ENCODE measurements around the gene TARDBP.

DNA sequence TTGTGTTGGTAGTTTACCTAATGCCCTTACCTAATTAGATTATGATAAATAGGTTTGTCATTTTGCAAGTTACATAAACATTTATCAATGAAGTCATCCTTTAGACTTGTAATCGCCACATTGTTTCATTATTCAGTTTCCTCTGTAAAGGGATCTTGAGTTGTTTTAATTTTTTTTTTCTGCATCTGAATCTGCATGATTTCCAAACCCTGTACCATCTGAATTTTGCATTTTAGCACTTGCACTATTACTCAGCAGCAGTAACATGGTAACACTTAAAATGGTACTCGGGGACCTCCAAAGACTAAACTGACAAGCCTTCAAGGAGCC, 12.4 kb downstream of the TARDBP start:
- TF ChIP-seq, protein P1, sequence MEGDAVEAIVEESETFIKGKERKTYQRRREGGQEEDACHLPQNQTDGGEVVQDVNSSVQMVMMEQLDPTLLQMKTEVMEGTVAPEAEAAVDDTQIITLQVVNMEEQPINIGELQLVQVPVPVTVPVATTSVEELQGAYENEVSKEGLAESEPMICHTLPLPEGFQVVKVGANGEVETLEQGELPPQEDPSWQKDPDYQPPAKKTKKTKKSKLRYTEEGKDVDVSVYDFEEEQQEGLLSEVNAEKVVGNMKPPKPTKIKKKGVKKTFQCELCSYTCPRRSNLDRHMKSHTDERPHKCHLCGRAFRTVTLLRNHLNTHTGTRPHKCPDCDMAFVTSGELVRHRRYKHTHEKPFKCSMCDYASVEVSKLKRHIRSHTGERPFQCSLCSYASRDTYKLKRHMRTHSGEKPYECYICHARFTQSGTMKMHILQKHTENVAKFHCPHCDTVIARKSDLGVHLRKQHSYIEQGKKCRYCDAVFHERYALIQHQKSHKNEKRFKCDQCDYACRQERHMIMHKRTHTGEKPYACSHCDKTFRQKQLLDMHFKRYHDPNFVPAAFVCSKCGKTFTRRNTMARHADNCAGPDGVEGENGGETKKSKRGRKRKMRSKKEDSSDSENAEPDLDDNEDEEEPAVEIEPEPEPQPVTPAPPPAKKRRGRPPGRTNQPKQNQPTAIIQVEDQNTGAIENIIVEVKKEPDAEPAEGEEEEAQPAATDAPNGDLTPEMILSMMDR (IDR thresholded peaks at IDR 0.05): no peak
- TF ChIP-seq EZH2 (IDR thresholded peaks at IDR 0.05; ENCODE audit: borderline replicate concordance, insufficient read depth, low read depth, low read length, poor library complexity, severe bottlenecking): no peak
